Measurements from ENCODE around the gene LDLRAD3.

Gene LDLRAD3

DNA sequence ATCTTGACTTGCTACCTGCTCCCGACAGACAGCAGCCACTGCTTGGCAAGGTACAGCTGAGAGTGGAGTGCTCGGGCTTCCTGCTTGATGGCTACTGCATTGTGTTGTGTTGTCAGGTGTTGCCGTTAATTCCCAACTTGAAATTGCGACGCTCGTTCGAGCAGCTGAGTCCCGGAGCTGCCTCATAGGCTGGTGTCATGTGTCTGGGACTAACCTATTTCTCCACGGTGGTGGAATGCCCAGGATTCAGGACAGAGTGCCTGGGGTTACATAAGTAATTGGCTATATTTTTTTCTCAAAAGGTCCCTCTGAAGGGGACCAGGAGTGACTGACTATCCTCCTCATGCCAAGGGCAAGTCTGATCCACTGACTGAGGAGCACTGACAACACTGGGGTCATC lies 326.8 kb downstream of the LDLRAD3 start:
- no peak for DNase-seq (ENCODE audit: low read depth in 2 of 2)

DNA sequence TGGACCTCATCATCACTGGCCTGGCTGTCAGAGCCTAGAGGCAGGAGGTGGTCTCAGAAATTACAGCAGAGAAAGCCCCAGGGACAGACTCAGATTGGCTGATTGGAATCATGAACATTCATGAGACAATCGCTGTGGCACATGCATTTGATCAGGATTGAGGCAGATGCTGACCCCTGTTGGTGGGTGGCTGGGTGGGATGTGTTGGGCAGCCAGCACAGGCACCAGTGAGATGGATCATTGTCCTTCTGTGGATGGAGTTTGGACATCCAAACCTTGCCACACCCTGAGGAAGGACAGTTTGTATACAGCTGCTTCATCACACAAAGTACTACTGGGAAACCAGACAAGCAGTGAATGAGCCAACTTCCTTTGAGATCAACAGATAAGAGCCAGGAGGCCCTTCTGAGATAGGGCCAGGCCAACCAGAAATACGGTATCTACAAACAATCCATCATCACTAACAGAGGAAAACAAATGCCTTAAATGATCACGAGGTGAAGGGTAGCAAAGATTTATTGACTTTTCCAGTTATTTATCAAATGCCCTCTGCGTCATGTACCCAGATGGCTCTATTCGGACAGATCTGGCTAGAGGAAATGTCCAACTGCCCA lies 328.0 kb downstream of the LDLRAD3 start:
- DNase-seq (ENCODE audit: low read depth in 2 of 2): no peak

DNA sequence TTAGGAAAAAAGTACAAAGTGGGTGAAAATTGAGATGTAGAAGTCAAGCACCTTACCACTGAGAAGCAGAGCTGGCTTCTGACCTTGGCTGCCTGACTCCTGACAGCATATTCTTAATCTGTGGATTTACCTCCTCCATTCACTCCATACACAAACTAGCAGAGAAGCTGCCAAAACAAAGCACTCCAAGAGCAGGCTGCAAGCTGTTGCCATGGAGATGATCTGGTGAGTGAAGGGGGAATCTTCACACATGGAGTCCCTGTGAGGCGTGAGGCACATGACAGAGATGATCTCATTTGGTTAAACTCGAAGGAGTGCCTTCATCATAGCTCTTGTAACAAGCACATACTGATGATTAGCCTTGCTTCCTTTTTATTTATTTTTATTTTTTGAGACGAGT lies 329.2 kb downstream of the LDLRAD3 start:
- no peak for DNase-seq (ENCODE audit: low read depth in 2 of 2)

DNA sequence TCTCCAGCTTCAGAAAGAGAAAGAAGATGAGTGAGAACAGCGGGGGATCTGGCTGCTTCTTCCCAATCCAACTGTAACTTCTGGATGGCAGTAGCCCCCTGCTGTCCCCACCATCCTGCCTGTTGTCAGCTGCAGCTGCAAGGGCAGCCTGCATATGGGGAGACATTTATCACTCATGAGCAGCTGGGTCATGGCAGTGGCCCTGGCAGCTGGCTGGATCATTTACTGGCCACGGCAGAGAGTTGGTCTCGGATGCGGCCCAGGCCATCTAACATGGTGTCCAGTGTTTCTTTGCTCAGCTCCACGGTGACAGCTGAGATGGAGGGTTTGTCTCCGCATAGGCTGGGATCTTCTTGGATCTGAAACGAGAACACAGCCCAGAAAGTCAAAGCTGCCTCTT lies 330.6 kb downstream of the LDLRAD3 start:
- no peak for DNase-seq (ENCODE audit: low read depth in 2 of 2)

DNA sequence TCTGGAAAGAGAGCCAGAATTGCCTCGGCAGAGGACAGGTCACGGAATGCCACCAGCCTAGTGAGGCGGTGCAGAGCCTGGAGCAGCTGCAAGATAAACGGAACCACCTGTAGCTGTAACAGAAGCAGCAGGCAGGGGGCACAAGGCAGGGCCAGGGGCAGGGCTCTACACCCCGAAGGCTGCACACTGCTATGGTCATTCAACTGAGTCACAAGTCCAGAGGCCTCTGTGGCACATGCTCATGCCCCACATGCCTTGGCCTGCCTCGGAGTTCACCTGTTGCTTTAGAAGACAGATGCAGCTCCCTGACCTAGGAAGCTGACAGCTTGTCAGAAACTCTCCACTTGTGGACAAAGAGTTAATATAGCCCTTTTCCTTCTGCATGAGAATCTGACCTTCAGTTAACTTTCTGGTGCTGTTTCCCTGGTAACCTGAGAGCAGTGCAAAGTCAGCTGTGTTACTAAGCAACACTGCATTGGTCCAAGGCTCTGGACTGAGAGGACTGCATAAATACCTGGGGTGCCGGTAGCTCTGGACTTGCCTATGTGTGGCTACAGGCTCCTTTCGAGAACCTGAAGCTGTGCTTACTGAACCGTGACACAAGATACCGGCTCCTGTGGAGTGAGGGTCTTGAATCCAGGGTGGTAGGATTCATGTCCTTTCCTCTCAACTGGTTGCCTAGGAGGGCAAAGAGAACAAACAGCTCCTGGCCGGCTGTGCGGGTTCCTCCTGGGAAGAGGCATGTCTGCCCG lies 334.8 kb downstream of the LDLRAD3 start:
- DNase-seq (ENCODE audit: low read depth in 2 of 2): no peak

DNA sequence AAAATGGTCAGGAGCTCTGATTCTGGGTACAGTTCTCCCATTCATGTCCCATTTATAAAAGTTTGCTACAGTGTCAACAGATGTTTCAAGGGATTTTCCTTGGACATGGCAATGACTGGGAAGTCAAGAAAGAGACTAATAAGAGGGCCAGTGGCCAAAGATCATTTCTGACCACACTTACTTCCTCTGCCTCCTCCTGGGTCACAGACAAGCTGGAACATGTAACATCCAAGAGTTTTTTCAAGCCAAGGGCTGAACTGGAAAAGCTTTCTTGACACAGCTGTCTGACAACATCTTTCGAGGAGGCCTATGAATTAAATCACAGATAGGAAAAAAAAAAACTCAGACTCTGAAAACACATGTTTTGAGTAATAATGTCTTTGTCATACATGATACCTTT lies 336.7 kb downstream of the LDLRAD3 start:
- DNase-seq (ENCODE audit: low read depth in 2 of 2): no peak

Measured in stimulated activated CD8-positive, alpha-beta memory T cell treated with anti-CD3 and anti-CD28 coated beads, Interleukin-15, amount 100 ng/mL, for 48 hours (primary cell).